ENCODE data around the gene IGSF8.

DNA sequence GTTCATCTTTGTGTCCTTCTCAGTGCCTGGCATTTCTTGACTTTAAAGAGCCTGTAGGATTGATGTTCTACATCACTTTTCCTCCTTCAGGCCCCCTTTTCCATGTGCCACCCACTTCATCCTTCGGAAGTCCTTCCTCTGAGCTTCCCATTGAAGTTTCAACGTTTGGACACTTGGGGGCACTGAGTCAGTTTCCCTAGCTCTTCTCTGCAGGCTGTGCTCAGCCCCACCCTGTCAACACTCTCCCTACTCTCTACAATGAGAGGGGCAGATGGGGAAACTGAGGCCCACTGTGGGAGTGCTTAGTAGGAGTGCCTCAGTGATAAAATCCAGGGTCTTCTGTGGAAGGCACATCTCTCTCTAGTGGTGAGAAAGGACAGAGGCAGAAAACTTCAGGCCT is 40.3 kb downstream of the IGSF8 start:
- TF ChIP-seq, protein P1, sequence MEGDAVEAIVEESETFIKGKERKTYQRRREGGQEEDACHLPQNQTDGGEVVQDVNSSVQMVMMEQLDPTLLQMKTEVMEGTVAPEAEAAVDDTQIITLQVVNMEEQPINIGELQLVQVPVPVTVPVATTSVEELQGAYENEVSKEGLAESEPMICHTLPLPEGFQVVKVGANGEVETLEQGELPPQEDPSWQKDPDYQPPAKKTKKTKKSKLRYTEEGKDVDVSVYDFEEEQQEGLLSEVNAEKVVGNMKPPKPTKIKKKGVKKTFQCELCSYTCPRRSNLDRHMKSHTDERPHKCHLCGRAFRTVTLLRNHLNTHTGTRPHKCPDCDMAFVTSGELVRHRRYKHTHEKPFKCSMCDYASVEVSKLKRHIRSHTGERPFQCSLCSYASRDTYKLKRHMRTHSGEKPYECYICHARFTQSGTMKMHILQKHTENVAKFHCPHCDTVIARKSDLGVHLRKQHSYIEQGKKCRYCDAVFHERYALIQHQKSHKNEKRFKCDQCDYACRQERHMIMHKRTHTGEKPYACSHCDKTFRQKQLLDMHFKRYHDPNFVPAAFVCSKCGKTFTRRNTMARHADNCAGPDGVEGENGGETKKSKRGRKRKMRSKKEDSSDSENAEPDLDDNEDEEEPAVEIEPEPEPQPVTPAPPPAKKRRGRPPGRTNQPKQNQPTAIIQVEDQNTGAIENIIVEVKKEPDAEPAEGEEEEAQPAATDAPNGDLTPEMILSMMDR (IDR thresholded peaks at IDR 0.05): peak; percentile 19; the same call in 1 of the 2 replicates
- no peak for TF ChIP-seq MXI1 (IDR thresholded peaks at IDR 0.05; ENCODE audit: low read depth, low read length)
- TF ChIP-seq CHD2 (IDR thresholded peaks at IDR 0.05; ENCODE audit: low read length, partially characterized antibody): no peak
- no peak for TF ChIP-seq POLR2AphosphoS5 (IDR thresholded peaks at IDR 0.05; ENCODE audit: low read depth, low read length)

Measured in SK-N-SH (cell line).